Measurements from ENCODE around the gene OSBPL1A.
"Not testable (repeated sequence)": the region's sequence is repeated elsewhere in the genome, so short reads cannot be mapped to it uniquely, and the experiment has no call there.

OSBPL1A gene

DNA sequence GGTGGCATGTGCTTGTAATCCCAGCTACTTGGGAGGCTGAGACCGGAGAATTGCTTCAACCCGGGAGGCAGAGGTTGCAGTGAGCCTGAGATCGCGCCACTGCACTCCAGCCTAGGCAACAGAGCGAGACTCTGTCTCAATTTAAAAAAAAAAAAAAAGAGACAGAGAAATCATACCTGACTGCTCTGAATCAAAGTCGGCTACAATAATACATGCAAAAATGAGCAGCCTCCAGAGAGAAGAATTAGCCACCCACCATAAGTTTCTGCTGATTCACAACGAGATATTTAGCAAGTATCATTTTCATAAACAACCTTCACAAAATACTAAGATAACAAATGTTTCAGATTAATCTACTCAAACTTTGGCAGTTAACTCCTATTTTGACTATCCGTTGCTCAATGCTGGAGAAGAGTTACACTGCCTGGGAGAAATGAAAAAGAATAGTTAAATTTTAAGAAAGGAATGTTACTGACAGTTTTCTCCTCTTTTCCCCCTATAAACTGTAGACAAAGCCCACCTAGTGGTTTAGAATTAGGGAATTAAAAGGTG, 1.5 kb downstream of the OSBPL1A start:
- DNase-seq (ENCODE audit: insufficient read length) (no peak), FAIRE-seq (no peak)
- TF ChIP-seq TAF1 (IDR thresholded peaks at IDR 0.05; ENCODE audit: borderline replicate concordance, low read depth, low read length) (no peak), POLR2A (IDR thresholded peaks at IDR 0.05; ENCODE audit: low read depth, low read length) (no peak), POLR2AphosphoS5 (IDR thresholded peaks at IDR 0.05; ENCODE audit: low read depth, low read length) (no peak)

DNA sequence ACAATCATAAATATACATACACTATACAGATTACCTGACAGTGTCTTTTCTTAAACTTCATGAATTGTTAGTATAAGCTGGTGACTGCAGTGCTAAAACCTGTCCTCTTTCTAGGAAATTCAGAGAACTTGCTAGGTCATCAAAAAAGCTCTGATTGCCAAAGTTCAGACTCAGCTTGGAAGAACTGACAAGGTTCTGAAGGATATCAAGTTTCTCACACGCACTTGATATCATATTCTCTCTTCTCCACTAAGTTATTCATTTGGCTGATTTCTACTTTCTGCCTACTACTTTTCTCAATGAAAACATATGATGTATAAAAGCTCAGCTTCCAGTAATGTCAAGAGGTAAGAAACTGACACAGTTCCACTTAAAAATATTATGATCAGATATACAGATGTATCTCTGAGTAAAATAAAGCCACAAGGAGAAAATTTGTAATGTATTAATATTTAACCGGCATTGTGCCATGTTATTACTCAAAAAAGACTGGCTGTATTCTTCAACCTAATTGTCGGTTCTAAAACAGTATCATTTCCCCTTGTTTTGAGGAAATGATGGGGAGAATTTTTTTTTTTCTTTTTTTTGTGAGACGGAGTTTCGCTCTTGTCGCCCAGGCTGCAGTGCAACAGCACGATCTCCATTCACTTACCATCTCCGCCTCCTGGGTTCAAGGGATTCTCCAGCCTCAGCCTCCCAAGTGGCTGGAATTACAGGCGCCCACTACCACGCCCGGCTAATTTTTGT, 2.4 kb downstream of the OSBPL1A start:
- no peak for DNase-seq (ENCODE audit: insufficient read length)
- TF ChIP-seq POLR2AphosphoS5 (IDR thresholded peaks at IDR 0.05; ENCODE audit: low read depth, low read length) (no peak), POLR2A (IDR thresholded peaks at IDR 0.05; ENCODE audit: low read depth, low read length) (no peak), TAF1 (IDR thresholded peaks at IDR 0.05; ENCODE audit: borderline replicate concordance, low read depth, low read length) (no peak)
- no peak for FAIRE-seq

DNA sequence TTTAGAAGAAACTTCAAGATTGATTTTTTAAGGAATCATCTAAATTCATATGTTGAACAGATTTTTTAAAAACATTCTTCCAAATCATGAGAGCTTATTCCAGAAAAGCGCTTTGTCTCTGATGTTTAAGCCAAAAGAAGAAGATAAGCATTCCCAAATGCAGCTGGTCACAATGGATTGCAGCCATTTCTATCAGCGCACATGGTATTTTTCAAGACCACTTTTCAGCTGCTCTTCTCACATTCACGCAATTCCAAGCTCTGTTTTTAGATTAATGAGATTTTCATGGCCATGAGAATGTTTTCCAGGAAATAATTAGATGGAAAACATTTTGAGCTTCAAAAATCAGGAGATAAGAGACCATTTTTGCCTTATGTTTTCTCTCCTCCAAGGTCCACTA, 8.7 kb downstream of the OSBPL1A start:
- DNase-seq (ENCODE audit: insufficient read length) = no peak
- FAIRE-seq = no peak
- TF ChIP-seq POLR2AphosphoS5 (IDR thresholded peaks at IDR 0.05; ENCODE audit: low read depth, low read length) (no peak), TAF1 (IDR thresholded peaks at IDR 0.05; ENCODE audit: borderline replicate concordance, low read depth, low read length) (no peak), POLR2A (IDR thresholded peaks at IDR 0.05; ENCODE audit: low read depth, low read length) (no peak)

DNA sequence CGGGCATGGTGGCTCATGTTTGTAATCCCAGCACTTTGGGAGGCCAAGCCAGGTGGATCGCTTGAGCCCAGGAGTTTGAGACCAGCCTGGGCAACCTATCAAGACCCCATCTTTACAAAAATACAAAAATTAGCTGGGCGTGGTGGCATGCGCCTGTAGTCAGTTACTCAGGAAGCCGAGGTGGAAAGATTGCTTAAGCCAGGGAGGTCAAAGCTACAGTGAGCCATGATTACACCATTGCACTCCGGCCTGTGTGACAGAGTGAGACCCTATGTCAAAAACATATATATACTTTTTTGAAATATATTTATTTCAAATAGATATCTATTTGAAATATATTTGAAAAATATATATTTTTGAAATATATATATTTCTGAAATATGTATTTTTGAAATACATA, 10.9 kb downstream of the OSBPL1A start:
- FAIRE-seq (no peak), DNase-seq (ENCODE audit: insufficient read length) (no peak)
- TF ChIP-seq POLR2AphosphoS5 (IDR thresholded peaks at IDR 0.05; ENCODE audit: low read depth, low read length) (no peak), POLR2A (IDR thresholded peaks at IDR 0.05; ENCODE audit: low read depth, low read length) (no peak), TAF1 (IDR thresholded peaks at IDR 0.05; ENCODE audit: borderline replicate concordance, low read depth, low read length) (no peak)

- FAIRE-seq (no peak), DNase-seq (ENCODE audit: insufficient read length) (no peak)
- TF ChIP-seq TAF1 (IDR thresholded peaks at IDR 0.05; ENCODE audit: borderline replicate concordance, low read depth, low read length) = no peak
- TF ChIP-seq POLR2AphosphoS5 (IDR thresholded peaks at IDR 0.05; ENCODE audit: low read depth, low read length) = no peak
These were observed 16.5 kb downstream of the OSBPL1A start for GRCh38 chr18:24381126-24381525.

DNA sequence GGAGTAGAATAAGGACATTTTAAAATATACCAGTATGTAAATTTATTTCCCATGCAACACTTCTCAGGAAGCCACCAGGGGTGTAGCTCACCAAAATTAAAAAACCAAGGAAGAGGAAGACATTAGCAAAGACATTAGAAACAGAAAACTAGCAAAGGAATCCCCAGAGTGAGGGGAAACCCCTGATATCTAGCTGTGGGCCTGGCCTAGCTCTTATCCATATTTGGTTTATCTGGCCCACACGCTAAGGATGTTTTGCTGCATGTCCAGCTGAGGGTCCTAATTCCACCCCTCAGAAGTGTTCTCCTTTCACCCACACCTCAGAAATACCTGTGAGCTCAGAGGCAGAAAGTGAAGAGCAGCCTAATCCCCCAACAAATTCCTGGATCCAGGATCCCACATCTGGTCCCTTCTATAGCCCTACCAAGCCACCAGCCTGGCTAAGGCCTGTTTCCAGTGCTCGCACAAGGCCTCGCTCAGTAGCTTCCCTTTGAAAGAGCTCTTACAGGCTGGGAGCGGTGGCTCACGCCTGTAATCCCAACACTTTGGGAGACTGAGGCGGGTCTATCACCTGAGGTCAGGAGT, 17.4 kb downstream of the OSBPL1A start:
- FAIRE-seq = no peak
- no peak for TF ChIP-seq POLR2A (IDR thresholded peaks at IDR 0.05; ENCODE audit: low read depth, low read length)
- TF ChIP-seq POLR2AphosphoS5 (IDR thresholded peaks at IDR 0.05; ENCODE audit: low read depth, low read length) = no peak
- TF ChIP-seq TAF1 (IDR thresholded peaks at IDR 0.05; ENCODE audit: borderline replicate concordance, low read depth, low read length) = no peak
- DNase-seq (ENCODE audit: insufficient read length) = no peak

GRCh38 chr18:24378598-24378997, 19.0 kb downstream of the OSBPL1A start:
- TF ChIP-seq POLR2A (IDR thresholded peaks at IDR 0.05; ENCODE audit: low read depth, low read length) = no peak
- TF ChIP-seq POLR2AphosphoS5 (IDR thresholded peaks at IDR 0.05; ENCODE audit: low read depth, low read length) = no peak
- no peak for TF ChIP-seq TAF1 (IDR thresholded peaks at IDR 0.05; ENCODE audit: borderline replicate concordance, low read depth, low read length)
- DNase-seq (ENCODE audit: insufficient read length) (no peak), FAIRE-seq (no peak)

DNA sequence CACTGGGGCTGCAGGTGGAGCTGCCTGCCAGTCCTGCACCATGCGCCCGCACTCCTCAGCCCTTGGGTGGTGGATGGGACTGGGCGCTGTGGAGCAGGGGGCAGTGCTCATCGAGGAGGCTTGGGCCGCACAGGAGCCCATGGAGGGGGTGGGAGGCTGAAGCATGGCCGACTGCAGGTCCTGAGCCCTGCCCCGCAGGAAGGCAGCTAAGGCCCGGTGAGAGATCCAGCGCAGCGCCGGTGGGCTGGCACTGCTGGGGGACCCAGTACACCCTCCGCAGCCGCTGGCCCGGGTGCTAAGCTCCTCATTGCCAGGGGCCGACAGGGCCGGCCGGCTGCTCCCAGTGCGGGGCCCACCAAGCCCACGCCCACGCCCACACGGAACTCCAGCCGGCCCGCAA, 21.1 kb downstream of the OSBPL1A start:
- DNase-seq (ENCODE audit: insufficient read length); FAIRE-seq: not testable (repeated sequence)

- DNase-seq (ENCODE audit: insufficient read length) (no peak), FAIRE-seq (no peak)
- TF ChIP-seq TAF1 (IDR thresholded peaks at IDR 0.05; ENCODE audit: borderline replicate concordance, low read depth, low read length) (no peak), POLR2A (IDR thresholded peaks at IDR 0.05; ENCODE audit: low read depth, low read length) (no peak), POLR2AphosphoS5 (IDR thresholded peaks at IDR 0.05; ENCODE audit: low read depth, low read length) (no peak)
These were observed 24.3 kb downstream of the OSBPL1A start for GRCh38 chr18:24373328-24373727.

- FAIRE-seq = no peak
- no peak for DNase-seq (ENCODE audit: insufficient read length)
- no peak for TF ChIP-seq POLR2AphosphoS5 (IDR thresholded peaks at IDR 0.05; ENCODE audit: low read depth, low read length)
- no peak for TF ChIP-seq TAF1 (IDR thresholded peaks at IDR 0.05; ENCODE audit: borderline replicate concordance, low read depth, low read length)
- no peak for TF ChIP-seq POLR2A (IDR thresholded peaks at IDR 0.05; ENCODE audit: low read depth, low read length)
These were observed 25.2 kb downstream of the OSBPL1A start for GRCh38 chr18:24372279-24372872.

- DNase-seq (ENCODE audit: insufficient read length) = no peak
- TF ChIP-seq POLR2AphosphoS5 (IDR thresholded peaks at IDR 0.05; ENCODE audit: low read depth, low read length) = no peak
- no peak for TF ChIP-seq TAF1 (IDR thresholded peaks at IDR 0.05; ENCODE audit: borderline replicate concordance, low read depth, low read length)
- TF ChIP-seq POLR2A (IDR thresholded peaks at IDR 0.05; ENCODE audit: low read depth, low read length) = no peak
- no peak for FAIRE-seq
These were observed 27.5 kb downstream of the OSBPL1A start for GRCh38 chr18:24370120-24370519.

GRCh38 chr18:24369426-24369825, 28.2 kb downstream of the OSBPL1A start:
- FAIRE-seq (no peak), DNase-seq (ENCODE audit: insufficient read length) (no peak)
- TF ChIP-seq POLR2A (IDR thresholded peaks at IDR 0.05; ENCODE audit: low read depth, low read length) (no peak), TAF1 (IDR thresholded peaks at IDR 0.05; ENCODE audit: borderline replicate concordance, low read depth, low read length) (no peak), POLR2AphosphoS5 (IDR thresholded peaks at IDR 0.05; ENCODE audit: low read depth, low read length) (no peak)
